Gastrocnemius medialis (tissue), 4 donors: ENCODE results near the gene SLC9A7. TPM values are rescaled to one million over a fixed set of nuclear protein-coding genes. Genes with fewer than 3 reads are reported as not detected.

Experiments
- ATAC-seq, 2 donors: fragments of 150-250 bp; one replicate each; pipeline ENCODE4 v1.9.1; 2016
- DNase-seq, 2 donors: peaks; one replicate each; pipeline ENCODE4 v3.0.0-alpha.2; 2019
- H3K27ac ChIP-seq, 4 donors: fragments of 200-600 bp; sonication (generic); 1 replicate in 1 of 4; 2 replicates in 3 of 4; pipeline ENCODE4 v1.5.1; 2016 to 2018; ENCODE audit warnings: mild to moderate bottlenecking in 2 of 4, moderate library complexity in 1 of 4
- H3K27me3 ChIP-seq, 3 donors: fragments of 200-600 bp; sonication (generic) in 2 of 3; 1 replicate in 1 of 3; 2 replicates in 2 of 3; pipeline versions ENCODE4 v1.5.1 to v1.6.0; 2016 to 2019; ENCODE audit warnings: mild to moderate bottlenecking in 1 of 3, moderate library complexity in 1 of 3
- H3K36me3 ChIP-seq, 2 donors: fragments of 200-600 bp; sonication (generic) in 1 of 2; one replicate each; pipeline ENCODE4 v1.5.1; 2017 to 2018
- H3K4me1 ChIP-seq, 2 donors: fragments of 200-600 bp; sonication (generic) in 1 of 2; one replicate each; pipeline ENCODE4 v1.5.1; 2016 to 2017; ENCODE audit warnings: mild to moderate bottlenecking in 2 of 2
- H3K4me3 ChIP-seq, 4 donors: fragments of 200-600 bp; sonication (generic) in 3 of 4; 1 replicate in 1 of 4; 2 replicates in 3 of 4; pipeline ENCODE4 v1.5.1; 2016 to 2019; ENCODE audit warnings: mild to moderate bottlenecking in 2 of 4
- H3K9me3 ChIP-seq, 3 donors: fragments of 200-600 bp; sonication (generic) in 2 of 3; 1 replicate in 1 of 3; 2 replicates in 2 of 3; pipeline ENCODE4 v1.5.1; 2016 to 2019
- CTCF ChIP-seq, 5 experiments: fragments of 450-650 bp in 3 of 5; fragments of 200-600 bp in 2 of 5; sonication (generic) in 2 of 5; IDR thresholded peaks in 4 of 5; conservative IDR thresholded peaks in 1 of 5; 1 replicate in 4 of 5; 2 replicates in 1 of 5; pipeline ENCODE4 v1.5.1; 2016 to 2019; ENCODE audit warnings: antibody characterized with exemption in 5 of 5, mild to moderate bottlenecking in 3 of 5, moderate library complexity in 3 of 5
- POLR2A ChIP-seq, 2 donors: fragments of 450-650 bp; IDR thresholded peaks; one replicate each; pipeline ENCODE4 v1.6.1; 2017; ENCODE audit warnings: antibody characterized with exemption in 2 of 2, mild to moderate bottlenecking in 2 of 2, moderate library complexity in 2 of 2
- in situ Hi-C, 4 donors: fragments of 200-750 bp; cut with MboI; loops; one replicate each; pipeline versions ENCODE4 v1.15.0 to v1.8.0; 2017; ENCODE audit warnings: low sequenced_read_pairs in 4 of 4
- intact Hi-C: fragments of 100-400 bp; cut with DNase I; formaldehyde crosslinking; loops from one replicate; pipeline ENCODE4 v1.15.1; 2023; ENCODE audit warnings: low total_unique reads
- total RNA-seq, 4 donors: library from RNA; depleted of rRNA; stranded (reverse); fragments of >200 nt; gene quantifications; one replicate each; pipeline versions ENCODE4 v1.1.0 to v1.2.3, GENCODE V29; 2016

SLC9A7 gene
- total RNA-seq, 4 donors from 2014 or later: 13.3 to 27.4 (median 20.0) TPM

DNA sequence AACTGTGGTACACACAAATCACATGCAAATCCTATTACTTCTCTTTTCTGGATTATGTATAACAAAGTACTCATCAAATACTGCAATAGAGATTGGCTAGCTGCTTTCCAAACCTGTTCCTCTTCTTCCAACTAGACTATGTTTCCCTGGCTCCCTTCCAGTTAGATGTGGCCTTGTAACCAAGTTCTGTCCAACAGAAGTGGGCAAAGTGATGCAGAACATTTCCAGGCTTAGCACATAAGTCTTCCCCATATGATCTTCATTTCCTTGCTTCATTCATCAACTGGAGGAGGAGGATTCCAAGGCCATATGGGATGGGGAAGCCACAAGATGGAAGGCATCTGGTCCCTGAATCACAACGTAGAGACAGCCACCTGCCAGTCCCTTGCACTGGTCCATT lies 8.0 kb downstream of the SLC9A7 start:
- H3K9me3 ChIP-seq: no peaks in the 10 kb centered on the region
- no peaks in the 10 kb centered on the region for H3K4me1 ChIP-seq
- H3K27me3 ChIP-seq: no peaks in the 10 kb centered on the region
- no peak overlapping the region for H3K4me3 ChIP-seq
- no peak for TF ChIP-seq POLR2A (IDR thresholded peaks at IDR 0.05)
- TF ChIP-seq CTCF (IDR thresholded peaks at IDR 0.05 in 4 of 5, conservative IDR thresholded peaks at IDR 0.05 in 1 of 5): no peak
- DNase-seq (no peak), ATAC-seq (no peak)
- intact Hi-C loops: no loop called here
- no peaks in the 10 kb centered on the region for H3K36me3 ChIP-seq
- in situ Hi-C loops: loop anchor here in 2 of 4 donors (25.0 kb wide), 1 partner anchor 286 kb away; no protein-coding TSS in a partner anchor
- H3K27ac ChIP-seq: no peak overlapping the region

- DNase-seq (no peak), ATAC-seq (no peak)
- TF ChIP-seq CTCF (IDR thresholded peaks at IDR 0.05 in 4 of 5, conservative IDR thresholded peaks at IDR 0.05 in 1 of 5): no peak
- TF ChIP-seq POLR2A (IDR thresholded peaks at IDR 0.05): no peak
- Histone ChIP-seq H3K36me3 (no peaks in the 10 kb centered on the region), H3K4me3 (no peak overlapping the region), H3K9me3 (no peaks in the 10 kb centered on the region), H3K4me1 (no peaks in the 10 kb centered on the region), H3K27ac (no peak overlapping the region), H3K27me3 (no peaks in the 10 kb centered on the region)
- intact Hi-C loops: no loop called here
- in situ Hi-C loops: no loop called here
Measured at GRCh38 chrX:46744009-46744408, 14.9 kb downstream of the SLC9A7 start.

DNA sequence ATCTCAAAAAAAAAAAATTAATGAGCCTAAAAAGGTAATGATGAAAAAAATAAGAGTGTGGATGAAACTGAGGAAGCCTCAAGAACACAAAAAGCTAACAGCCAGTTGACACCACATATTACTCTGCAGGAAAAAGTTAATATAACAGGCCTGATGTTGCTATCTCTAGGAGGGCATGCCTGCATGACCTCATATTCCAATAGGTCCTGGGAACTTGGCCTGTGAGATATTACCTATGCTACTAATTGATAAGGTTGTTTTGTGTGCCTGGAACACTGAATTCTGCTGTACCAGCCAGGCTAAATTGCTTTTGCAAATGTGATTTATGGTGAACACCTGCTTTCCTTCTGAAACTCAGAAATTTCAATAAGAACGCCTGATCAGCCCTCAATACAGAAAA lies 15.9 kb downstream of the SLC9A7 start:
- intact Hi-C loops: no loop called here
- DNase-seq (no peak), ATAC-seq (no peak)
- no peaks in the 10 kb centered on the region for H3K27me3 ChIP-seq
- H3K27ac ChIP-seq: no peak overlapping the region
- no peaks in the 10 kb centered on the region for H3K4me1 ChIP-seq
- TF ChIP-seq POLR2A (IDR thresholded peaks at IDR 0.05) (no peak), CTCF (IDR thresholded peaks at IDR 0.05 in 4 of 5, conservative IDR thresholded peaks at IDR 0.05 in 1 of 5) (no peak)
- H3K9me3 ChIP-seq: no peaks in the 10 kb centered on the region
- no peak overlapping the region for H3K4me3 ChIP-seq
- H3K36me3 ChIP-seq: no peaks in the 10 kb centered on the region
- in situ Hi-C loops: no loop called here

DNA sequence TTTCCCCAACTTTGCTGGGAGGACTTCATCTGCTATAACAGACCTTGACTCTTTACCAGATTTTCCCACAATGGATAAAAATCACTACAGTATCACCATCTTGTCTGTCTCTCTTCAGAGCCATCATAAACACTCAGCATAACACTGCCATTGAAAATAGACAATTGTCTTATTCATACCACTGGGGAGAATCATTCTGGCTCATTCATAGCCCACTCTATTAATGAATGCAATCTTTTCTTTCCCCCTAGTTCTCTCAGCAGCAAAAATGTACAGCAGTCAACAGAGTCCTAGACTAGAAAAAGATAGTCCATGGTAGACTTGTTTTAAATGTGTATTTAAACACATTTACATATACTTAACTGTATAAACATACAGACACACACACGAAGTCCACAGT lies 19.2 kb downstream of the SLC9A7 start:
- no peaks in the 10 kb centered on the region for H3K36me3 ChIP-seq
- ATAC-seq (no peak), DNase-seq (no peak)
- peaks cover 0 to 11% (median 0%) of the 10 kb centered on the region in 3 donors for H3K9me3 ChIP-seq
- in situ Hi-C loops: no loop called here
- H3K4me1 ChIP-seq: no peaks in the 10 kb centered on the region
- H3K27me3 ChIP-seq: no peaks in the 10 kb centered on the region
- no peak overlapping the region for H3K27ac ChIP-seq
- H3K4me3 ChIP-seq: no peak overlapping the region
- intact Hi-C loops: no loop called here
- TF ChIP-seq CTCF (IDR thresholded peaks at IDR 0.05 in 4 of 5, conservative IDR thresholded peaks at IDR 0.05 in 1 of 5) (no peak), POLR2A (IDR thresholded peaks at IDR 0.05) (no peak)

- TF ChIP-seq CTCF (IDR thresholded peaks at IDR 0.05 in 4 of 5, conservative IDR thresholded peaks at IDR 0.05 in 1 of 5) (no peak), POLR2A (IDR thresholded peaks at IDR 0.05) (no peak)
- in situ Hi-C loops (no loop called here), intact Hi-C loops (no loop called here)
- no peak for ATAC-seq
- Histone ChIP-seq H3K4me1 (no peaks in the 10 kb centered on the region), H3K9me3 (peaks cover 0 to 12% (median 0%) of the 10 kb centered on the region in 3 donors), H3K27ac (no peak overlapping the region), H3K36me3 (no peaks in the 10 kb centered on the region), H3K27me3 (no peaks in the 10 kb centered on the region), H3K4me3 (no peak overlapping the region)
- no peak for DNase-seq
Measured at GRCh38 chrX:46737462-46737861, 21.5 kb downstream of the SLC9A7 start.
